Tibial artery (tissue), 4 donors: ENCODE measurements around the gene NR3C2.

ENCODE experiments used
- DNase-seq, 2 donors: peaks; one replicate each; pipeline ENCODE4 v3.0.0-alpha.2; 2019
- H3K27ac ChIP-seq, 2 donors: fragments of 200-600 bp; sonication (generic) in 1 of 2; 1 replicate in 1 of 2; 2 replicates in 1 of 2; pipeline ENCODE4 v1.5.1; 2018 to 2019; ENCODE audit warnings: mild to moderate bottlenecking in 1 of 2
- H3K27me3 ChIP-seq, 2 donors: fragments of 200-600 bp; sonication (generic) in 1 of 2; one replicate each; pipeline versions ENCODE4 v1.5.1 to v1.6.0; 2016 to 2019
- H3K36me3 ChIP-seq, 3 donors: fragments of 200-600 bp; sonication (generic) in 2 of 3; one replicate each; pipeline ENCODE4 v1.5.1; 2016 to 2019; ENCODE audit warnings: mild to moderate bottlenecking in 2 of 3
- H3K4me1 ChIP-seq, 4 donors: fragments of 200-600 bp; sonication (generic) in 2 of 4; 1 replicate in 3 of 4; 2 replicates in 1 of 4; pipeline ENCODE4 v1.5.1; 2016 to 2019
- H3K4me3 ChIP-seq, 2 donors: fragments of 200-600 bp; sonication (generic) in 1 of 2; 1 replicate in 1 of 2; 2 replicates in 1 of 2; pipeline ENCODE4 v1.5.1; 2018 to 2019; ENCODE audit warnings: mild to moderate bottlenecking in 2 of 2
- H3K9me3 ChIP-seq, 3 donors: fragments of 200-600 bp; sonication (generic) in 1 of 3; one replicate each; pipeline ENCODE4 v1.5.1; 2016 to 2019
- CTCF ChIP-seq, 2 experiments: fragments of 200-600 bp in 1 of 2; fragments of 450-650 bp in 1 of 2; IDR thresholded peaks; one replicate each; pipeline ENCODE4 v1.5.1; 2017 to 2019; ENCODE audit warnings: antibody characterized with exemption in 2 of 2, mild to moderate bottlenecking in 1 of 2, moderate library complexity in 1 of 2
- intact Hi-C: fragments of 100-400 bp; cut with DNase I; formaldehyde crosslinking; loops from one replicate; pipeline ENCODE4 v1.15.0; 2023; ENCODE audit warnings: low total_unique reads

NR3C2 gene

GRCh38 chr4:148062301-148062950, 379.8 kb downstream of the NR3C2 start:
- H3K4me1 ChIP-seq, result peaks cover 0 to 25% (median 8%) of the 10 kb centered on the region in 4 donors
- no peak for TF ChIP-seq CTCF (IDR thresholded peaks at IDR 0.05)
- no peak overlapping the region for H3K4me3 ChIP-seq
- intact Hi-C loops, result no loop called here
- H3K36me3 ChIP-seq, result peaks cover 32 to 51% (median 41%) of the 10 kb centered on the region in 3 donors
- no peaks in the 10 kb centered on the region for H3K27me3 ChIP-seq
- DNase-seq, result no peak
- H3K27ac ChIP-seq, result no peak overlapping the region
- no peaks in the 10 kb centered on the region for H3K9me3 ChIP-seq

- Histone ChIP-seq H3K9me3 (no peaks in the 10 kb centered on the region), H3K36me3 (peaks cover 27 to 45% (median 34%) of the 10 kb centered on the region in 3 donors), H3K27ac (no peak overlapping the region), H3K4me3 (no peak overlapping the region), H3K4me1 (peaks cover 0 to 19% (median 6%) of the 10 kb centered on the region in 4 donors), H3K27me3 (no peaks in the 10 kb centered on the region)
- TF ChIP-seq CTCF (IDR thresholded peaks at IDR 0.05), result no peak
- intact Hi-C loops, result no loop called here
- no peak for DNase-seq
These were observed 380.4 kb downstream of the NR3C2 start for GRCh38 chr4:148061795-148062194.

GRCh38 chr4:148061141-148061481, 381.1 kb downstream of the NR3C2 start:
- TF ChIP-seq CTCF (IDR thresholded peaks at IDR 0.05), result no peak
- Histone ChIP-seq H3K27ac (no peak overlapping the region), H3K9me3 (no peaks in the 10 kb centered on the region), H3K27me3 (no peaks in the 10 kb centered on the region), H3K36me3 (peaks cover 25 to 38% (median 28%) of the 10 kb centered on the region in 3 donors), H3K4me3 (no peak overlapping the region), H3K4me1 (peaks cover 0 to 19% (median 8%) of the 10 kb centered on the region in 4 donors)
- no peak for DNase-seq
- intact Hi-C loops, result no loop called here

GRCh38 chr4:148060264-148061140, 381.7 kb downstream of the NR3C2 start:
- Histone ChIP-seq H3K4me3 (no peak overlapping the region), H3K9me3 (no peaks in the 10 kb centered on the region), H3K36me3 (peaks cover 21 to 33% (median 23%) of the 10 kb centered on the region in 3 donors), H3K4me1 (peaks cover 0 to 19% (median 8%) of the 10 kb centered on the region in 4 donors), H3K27me3 (no peaks in the 10 kb centered on the region), H3K27ac (no peak overlapping the region)
- no peak for DNase-seq
- intact Hi-C loops, result no loop called here
- no peak for TF ChIP-seq CTCF (IDR thresholded peaks at IDR 0.05)

- H3K4me3 ChIP-seq, result no peak overlapping the region
- peaks cover 13 to 25% (median 16%) of the 10 kb centered on the region in 3 donors for H3K36me3 ChIP-seq
- no peak for DNase-seq
- H3K27ac ChIP-seq, result no peak overlapping the region
- H3K4me1 ChIP-seq, result peaks cover 0 to 21% (median 8%) of the 10 kb centered on the region in 4 donors
- no peaks in the 10 kb centered on the region for H3K9me3 ChIP-seq
- intact Hi-C loops, result no loop called here
- no peak for TF ChIP-seq CTCF (IDR thresholded peaks at IDR 0.05)
- H3K27me3 ChIP-seq, result no peaks in the 10 kb centered on the region
These were observed 382.5 kb downstream of the NR3C2 start for GRCh38 chr4:148059617-148060180.
